NCI-H146 treated with DMSO at 0.1 percent for 48 hours (cell line): ENCODE measurements around the gene AUTS2.

Source experiments
- DNase-seq: peaks from one replicate; lab custom pipeline; 2025; ENCODE audit not compliant: unreplicated experiment; lab: John Stamatoyannopoulos, UW

Gene AUTS2

GRCh38 chr7:69599955-69600709 is 1.9 kb downstream of the AUTS2 start:
- no peak for DNase-seq

GRCh38 chr7:69600710-69601519 is 2.6 kb downstream of the AUTS2 start:
- DNase-seq, result no peak

- DNase-seq, result no peak
Observed at GRCh38 chr7:69602522-69602921, 4.2 kb downstream of the AUTS2 start.

DNA sequence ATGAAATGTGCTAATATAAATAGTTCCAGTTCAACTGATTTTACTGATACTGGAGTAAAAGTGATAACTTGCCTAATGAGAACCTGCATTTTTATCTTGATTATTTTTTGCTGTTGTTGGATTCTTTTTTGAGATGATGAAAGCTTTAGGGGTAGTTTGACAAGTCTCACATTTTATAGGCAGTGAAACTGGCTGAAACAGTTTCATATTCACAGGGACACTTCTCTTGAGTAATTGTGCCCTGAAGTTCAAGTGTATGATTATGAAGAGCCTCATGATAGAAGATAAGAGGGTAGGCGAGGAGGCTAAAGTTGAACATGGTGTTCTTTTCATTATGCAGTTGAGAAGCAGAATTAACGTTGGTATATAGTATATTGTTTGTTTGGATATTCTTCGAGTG is 5.1 kb downstream of the AUTS2 start:
- no peak for DNase-seq

- DNase-seq, result no peak
Observed at GRCh38 chr7:69603937-69604494, 5.7 kb downstream of the AUTS2 start.

DNA sequence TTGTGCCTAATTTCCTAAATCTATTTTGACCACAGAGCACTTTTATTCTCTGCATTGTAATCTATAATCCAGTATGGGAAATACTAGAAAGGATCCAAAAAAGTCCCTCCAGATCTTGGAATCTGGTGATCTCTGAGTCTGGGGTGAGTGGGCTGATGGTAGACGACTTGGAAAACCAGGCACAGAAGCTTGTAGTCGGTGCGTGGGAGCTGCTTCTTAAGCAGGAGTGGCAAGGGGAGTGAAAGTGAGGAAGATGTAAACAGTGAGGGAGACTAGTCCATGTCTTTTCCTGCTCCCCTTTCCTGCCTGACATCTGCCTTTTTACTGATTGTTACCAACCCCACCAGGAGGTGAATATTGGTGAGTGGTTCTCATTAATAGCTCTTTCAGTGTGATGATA is 6.8 kb downstream of the AUTS2 start:
- no peak for DNase-seq

DNA sequence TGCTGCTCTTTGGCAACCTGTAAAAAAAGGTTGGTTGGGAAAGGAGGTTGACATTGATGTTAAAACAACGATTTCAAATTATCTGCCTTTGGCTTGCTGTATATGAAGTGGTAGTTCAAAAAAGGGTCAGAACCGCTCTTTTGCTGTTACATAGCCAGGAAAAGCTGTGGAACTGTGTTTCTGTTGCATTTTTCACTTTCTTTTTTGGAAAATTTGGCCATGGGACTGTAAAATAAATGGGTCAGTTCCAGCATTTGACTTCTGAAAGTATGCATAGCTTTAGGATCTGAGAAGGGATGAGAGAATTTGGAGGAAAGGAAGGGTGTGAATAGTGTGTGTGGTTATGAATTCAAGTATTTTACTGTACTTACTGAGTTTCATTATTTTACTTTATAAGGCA is 7.3 kb downstream of the AUTS2 start:
- DNase-seq, result no peak

- DNase-seq, result no peak
Observed at GRCh38 chr7:69608049-69608448, 9.8 kb downstream of the AUTS2 start.

GRCh38 chr7:69608878-69609277 is 10.6 kb downstream of the AUTS2 start:
- DNase-seq, result no peak

DNA sequence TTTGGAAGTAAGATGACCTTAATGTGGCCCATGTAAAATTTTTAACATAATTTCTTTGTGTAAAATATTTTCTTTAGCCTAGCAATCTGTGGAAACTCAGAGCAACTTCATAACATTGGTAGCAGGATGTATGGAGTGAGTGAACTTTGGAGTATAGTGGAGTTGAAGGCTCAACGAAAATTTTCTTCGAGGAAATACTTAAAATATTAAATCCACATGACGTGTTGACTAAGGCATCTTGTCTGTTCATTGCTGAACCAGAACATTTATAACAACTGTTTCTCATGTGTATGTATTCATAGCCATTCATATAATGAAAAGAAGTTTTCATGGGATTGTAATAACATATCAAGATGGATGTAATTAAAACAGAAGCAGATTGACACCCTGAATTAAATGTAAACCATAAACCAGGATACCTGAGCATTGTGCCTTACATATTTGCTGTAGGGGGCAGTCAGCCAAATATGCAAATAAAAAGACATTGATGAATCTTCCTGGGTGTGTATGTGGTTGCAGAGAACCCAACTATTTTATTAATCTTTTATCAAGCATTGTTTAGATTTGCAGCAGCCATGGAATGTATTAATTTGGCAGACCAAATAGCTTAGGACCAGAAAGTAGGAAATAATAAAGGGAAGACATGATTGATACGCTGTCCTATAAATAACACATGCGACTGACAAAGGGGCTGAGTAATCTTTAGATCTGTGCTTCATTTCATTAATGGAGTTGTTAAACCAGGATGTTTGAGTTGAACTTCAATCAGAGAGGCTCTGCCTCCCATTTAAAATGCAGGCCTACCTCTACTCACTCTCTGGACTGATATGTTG is 11.5 kb downstream of the AUTS2 start:
- DNase-seq, result no peak

GRCh38 chr7:69610374-69611084 is 12.3 kb downstream of the AUTS2 start:
- no peak for DNase-seq

- no peak for DNase-seq
Observed at GRCh38 chr7:69612981-69613380, 14.7 kb downstream of the AUTS2 start.

GRCh38 chr7:69613846-69614245 is 15.6 kb downstream of the AUTS2 start:
- DNase-seq, result no peak

- no peak for DNase-seq
Observed at GRCh38 chr7:69615685-69616084, 17.4 kb downstream of the AUTS2 start.

- no peak for DNase-seq
Observed at GRCh38 chr7:69617364-69617763, 19.1 kb downstream of the AUTS2 start.

GRCh38 chr7:69619054-69619453 is 20.8 kb downstream of the AUTS2 start:
- no peak for DNase-seq

DNA sequence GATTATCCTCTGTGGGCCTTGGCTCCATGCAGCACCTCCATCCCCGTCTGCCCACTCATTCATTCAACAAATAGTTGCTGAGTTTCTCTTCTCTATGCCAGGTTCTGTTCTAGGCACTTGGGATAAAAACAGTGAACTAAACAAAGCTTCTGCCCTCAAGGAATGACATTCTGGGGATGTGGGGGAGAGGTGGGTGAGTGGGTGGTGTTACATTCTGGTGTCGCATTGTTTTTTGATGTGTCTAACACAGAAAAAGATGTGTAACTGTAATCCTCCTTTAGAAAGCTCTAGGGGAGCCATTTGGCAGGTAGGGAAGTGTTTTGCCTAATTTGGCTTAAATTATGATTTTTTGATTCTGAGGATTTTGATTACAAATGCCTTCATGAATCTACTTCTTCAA is 21.4 kb downstream of the AUTS2 start:
- no peak for DNase-seq

- no peak for DNase-seq
Observed at GRCh38 chr7:69620063-69620462, 21.8 kb downstream of the AUTS2 start.

DNA sequence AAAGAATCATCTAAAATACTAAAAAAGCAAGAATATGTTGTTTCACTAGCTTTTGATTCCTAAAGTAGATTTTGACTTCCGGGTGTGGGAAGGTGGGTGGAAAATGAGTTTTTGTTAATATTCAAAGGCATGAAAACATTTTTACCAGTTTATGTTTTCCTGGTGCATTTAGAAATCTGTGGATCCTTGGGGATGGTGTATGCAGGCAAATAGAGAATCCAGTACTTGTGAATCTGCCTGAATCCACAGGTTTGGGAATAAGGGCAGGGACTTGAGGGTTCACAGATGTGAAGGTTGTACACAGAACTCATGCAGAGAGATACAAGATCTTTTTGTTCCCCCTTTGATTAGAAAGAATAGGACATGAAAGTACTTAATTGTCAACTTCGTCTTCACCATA is 22.4 kb downstream of the AUTS2 start:
- DNase-seq, result no peak

DNA sequence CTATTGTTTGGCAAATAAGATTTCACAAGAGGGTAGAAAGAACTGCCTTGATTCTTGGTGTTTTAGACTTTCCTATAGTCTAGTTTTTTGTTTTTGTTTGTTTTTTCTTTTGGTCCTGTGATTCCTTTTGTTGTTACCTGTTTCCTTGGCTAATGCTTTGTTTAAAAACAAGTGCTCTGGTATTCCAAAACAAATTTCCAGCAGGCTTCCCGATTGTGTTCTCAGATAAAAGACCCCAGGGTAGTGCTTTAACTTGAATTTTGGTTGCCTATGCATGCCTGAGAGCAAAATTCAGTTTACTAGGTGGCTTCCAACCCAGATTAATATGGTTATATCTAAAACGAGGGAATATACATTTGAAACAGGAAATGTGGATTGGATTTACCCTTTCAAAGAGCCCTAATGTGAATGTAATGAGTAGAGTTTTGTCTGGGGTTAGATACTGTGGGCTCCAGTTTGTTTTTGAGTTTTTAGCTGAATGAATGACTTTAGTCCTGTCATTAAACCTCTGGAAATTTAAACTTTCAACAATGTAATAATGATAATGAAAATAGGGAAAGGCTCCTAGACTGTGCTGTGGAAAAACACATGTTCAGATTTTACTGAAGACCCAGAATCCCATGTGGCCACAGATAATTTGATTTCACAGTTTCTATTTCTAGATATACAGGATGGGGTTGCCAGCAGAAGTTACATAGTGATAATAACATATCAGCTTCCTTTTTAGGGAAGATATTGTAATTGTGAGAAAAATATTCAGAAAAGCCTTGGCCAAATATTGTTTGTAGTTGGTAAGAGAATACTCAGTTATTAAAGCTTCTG is 23.9 kb downstream of the AUTS2 start:
- no peak for DNase-seq
